Hepatocyte (in vitro differentiated cells): ENCODE measurements around the gene OR13J1. TPM values are rescaled to one million over a fixed set of nuclear protein-coding genes. Genes with fewer than 3 reads are reported as not detected.

Source experiments
- DNase-seq: peaks from one replicate; pipeline ENCODE4 v3.0.0-alpha.2; 2016; ENCODE audit warnings: low spot score
- H2AFZ ChIP-seq: fragments of 200-600 bp; sonication (generic); 2 replicates; pipeline ENCODE4 v1.6.0; 2016; ENCODE audit warnings: antibody characterized with exemption, mild to moderate bottlenecking
- H3K27ac ChIP-seq: fragments of 200-600 bp; sonication (generic); 2 replicates; pipeline ENCODE4 v1.5.1; 2016; ENCODE audit warnings: mild to moderate bottlenecking
- H3K27me3 ChIP-seq: fragments of 200-600 bp; sonication (generic); 2 replicates; pipeline ENCODE4 v1.6.1; 2016
- H3K36me3 ChIP-seq: fragments of 200-600 bp; sonication (generic); replicated peaks from 2 replicates; pipeline ENCODE4 v1.5.1; 2016; ENCODE audit warnings: low read depth; ENCODE audit not compliant: insufficient read depth
- H3K4me1 ChIP-seq: fragments of 200-600 bp; sonication (generic); 2 replicates; pipeline ENCODE4 v1.5.1; 2016; ENCODE audit warnings: mild to moderate bottlenecking, moderate library complexity; ENCODE audit not compliant: insufficient read depth
- H3K4me2 ChIP-seq: fragments of 200-600 bp; sonication (generic); 2 replicates; pipeline ENCODE4 v1.6.0; 2016
- H3K4me3 ChIP-seq: fragments of 200-600 bp; sonication (generic); 2 replicates; pipeline ENCODE4 v1.5.1; 2016; ENCODE audit warnings: mild to moderate bottlenecking
- H3K79me2 ChIP-seq: fragments of 200-600 bp; sonication (generic); 2 replicates; pipeline ENCODE4 v1.6.0; 2017; ENCODE audit warnings: mild to moderate bottlenecking
- H3K9me2 ChIP-seq: fragments of 200-600 bp; sonication (generic); replicated peaks from 2 replicates; pipeline ENCODE4 v1.6.0; 2017; ENCODE audit warnings: mild to moderate bottlenecking; ENCODE audit not compliant: insufficient read depth
- H3K9me3 ChIP-seq: fragments of 200-600 bp; sonication (generic); 2 replicates; pipeline ENCODE4 v1.5.1; 2016; ENCODE audit warnings: low read depth, mild to moderate bottlenecking
- H4K20me1 ChIP-seq: fragments of 200-600 bp; sonication (generic); 2 replicates; pipeline ENCODE4 v1.6.0; 2016; ENCODE audit warnings: mild to moderate bottlenecking; ENCODE audit not compliant: insufficient read depth, poor library complexity, severe bottlenecking
- EZH2 ChIP-seq: fragments of 200-600 bp; sonication (generic); IDR thresholded peaks from 2 replicates; pipeline ENCODE4 v1.6.1; 2016; ENCODE audit warnings: antibody characterized with exemption, mild to moderate bottlenecking, borderline replicate concordance
- EZH2phosphoT487 ChIP-seq: fragments of 200-600 bp; sonication (generic); IDR thresholded peaks from one replicate; pipeline ENCODE4 v1.6.1; 2018; ENCODE audit warnings: antibody characterized with exemption, mild to moderate bottlenecking, low read depth, moderate library complexity; ENCODE audit not compliant: unreplicated experiment, severe bottlenecking
- WGBS: methylation state at CpG from one replicate; pipeline ENCODE4 v1.1.6; 2016; ENCODE audit warnings: low lambda C conversion rate; ENCODE audit errors: missing lambda C conversion rate; 5-methylcytosine and 5-hydroxymethylcytosine counted together
- polyA plus RNA-seq: library from polyadenylated mRNA; unstranded; fragments of >200 nt; fragmentation: Nextera tagmentation; extraction: Ambion mirVana; gene quantifications from 2 replicates; pipeline ENCODE4 v1.2.1, GENCODE V29; 2016
- total RNA-seq: library from RNA; depleted of rRNA; stranded (reverse); fragments of >200 nt; gene quantifications from 2 replicates; pipeline ENCODE4 v1.2.3, GENCODE V29; 2014
- TF ChIP-seq, protein P1 (sequence below): fragments of 200-600 bp; sonication (generic); IDR thresholded peaks from 2 replicates; pipeline ENCODE4 v1.5.1; 2016; ENCODE audit warnings: antibody characterized with exemption, mild to moderate bottlenecking; ENCODE audit not compliant: poor library complexity

Gene OR13J1
- total and polyA plus RNA-seq, 2 experiments from 2014 or later = not detected

DNA sequence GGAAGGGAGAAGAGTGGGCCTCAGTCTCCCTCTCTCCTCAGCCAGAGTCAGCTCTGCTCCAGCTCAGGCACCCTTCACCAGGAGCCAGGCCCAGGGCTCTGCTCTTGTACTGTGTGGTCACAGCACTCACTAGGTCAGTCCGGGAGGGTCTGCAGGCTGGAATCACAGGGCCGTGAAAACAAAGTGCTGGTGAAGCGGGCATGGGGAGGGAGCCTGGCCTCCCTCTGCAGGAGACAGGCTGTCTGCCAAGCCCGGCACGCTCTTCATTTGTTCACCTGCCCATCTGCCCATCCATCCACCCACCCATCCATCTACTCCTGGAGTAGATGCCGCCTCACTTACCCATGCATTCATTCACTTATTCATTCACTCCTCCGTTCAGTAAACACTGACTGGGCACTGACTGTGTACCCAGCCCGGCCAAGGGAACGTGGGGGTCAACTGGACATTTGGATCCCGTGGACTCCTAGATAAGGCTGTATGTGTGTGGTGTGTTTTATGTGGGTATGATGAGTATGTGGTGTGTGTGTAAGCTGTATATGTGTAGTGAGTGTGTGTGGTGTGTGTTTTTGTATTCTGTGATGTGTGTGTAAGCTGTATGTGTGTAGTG lies 42.7 kb upstream of the OR13J1 start:
- Histone ChIP-seq H3K79me2 (no peaks in the 10 kb centered on the region), H4K20me1 (no peaks in the 10 kb centered on the region), H3K4me1 (peaks cover 26% of the 10 kb centered on the region), H3K9me3 (no peaks in the 10 kb centered on the region), H3K4me2 (no peak overlapping the region), H3K9me2 (no peaks in the 10 kb centered on the region), H3K4me3 (no peak overlapping the region), H2AFZ (no peak overlapping the region), H3K27ac (no peak overlapping the region), H3K36me3 (no peaks in the 10 kb centered on the region), H3K27me3 (no peaks in the 10 kb centered on the region)
- TF ChIP-seq, protein P1, sequence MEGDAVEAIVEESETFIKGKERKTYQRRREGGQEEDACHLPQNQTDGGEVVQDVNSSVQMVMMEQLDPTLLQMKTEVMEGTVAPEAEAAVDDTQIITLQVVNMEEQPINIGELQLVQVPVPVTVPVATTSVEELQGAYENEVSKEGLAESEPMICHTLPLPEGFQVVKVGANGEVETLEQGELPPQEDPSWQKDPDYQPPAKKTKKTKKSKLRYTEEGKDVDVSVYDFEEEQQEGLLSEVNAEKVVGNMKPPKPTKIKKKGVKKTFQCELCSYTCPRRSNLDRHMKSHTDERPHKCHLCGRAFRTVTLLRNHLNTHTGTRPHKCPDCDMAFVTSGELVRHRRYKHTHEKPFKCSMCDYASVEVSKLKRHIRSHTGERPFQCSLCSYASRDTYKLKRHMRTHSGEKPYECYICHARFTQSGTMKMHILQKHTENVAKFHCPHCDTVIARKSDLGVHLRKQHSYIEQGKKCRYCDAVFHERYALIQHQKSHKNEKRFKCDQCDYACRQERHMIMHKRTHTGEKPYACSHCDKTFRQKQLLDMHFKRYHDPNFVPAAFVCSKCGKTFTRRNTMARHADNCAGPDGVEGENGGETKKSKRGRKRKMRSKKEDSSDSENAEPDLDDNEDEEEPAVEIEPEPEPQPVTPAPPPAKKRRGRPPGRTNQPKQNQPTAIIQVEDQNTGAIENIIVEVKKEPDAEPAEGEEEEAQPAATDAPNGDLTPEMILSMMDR = no peak
- TF ChIP-seq EZH2 = no peak
- TF ChIP-seq EZH2phosphoT487 = no peak
- WGBS = 87% methylated on average over 10 of the region's 10 CpGs
- no peak for DNase-seq

DNA sequence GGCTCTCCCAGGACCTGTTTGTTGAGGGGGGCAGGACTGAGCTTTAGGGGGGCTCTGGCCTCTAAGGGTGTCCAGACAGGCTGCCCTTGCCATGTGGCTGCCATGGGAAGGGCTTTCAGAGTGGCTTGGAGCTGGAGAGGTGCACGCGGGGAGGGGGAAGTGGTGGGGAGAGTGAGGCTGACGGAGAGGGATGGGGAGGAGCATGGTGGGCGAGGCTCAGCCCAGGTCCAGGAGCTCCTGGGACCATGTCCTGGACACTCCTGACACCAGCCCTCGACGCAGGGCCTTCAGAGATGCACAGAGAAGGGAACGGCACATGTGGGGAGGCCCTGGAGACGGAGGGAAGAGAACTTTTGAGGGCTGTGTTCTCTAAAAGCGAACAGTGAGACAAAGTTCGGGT lies 41.5 kb upstream of the OR13J1 start:
- TF ChIP-seq EZH2phosphoT487 = no peak
- TF ChIP-seq, protein P1 = no peak
- Histone ChIP-seq H3K9me3 (no peaks in the 10 kb centered on the region), H2AFZ (no peak overlapping the region), H3K79me2 (no peaks in the 10 kb centered on the region), H3K4me2 (no peak overlapping the region), H3K27ac (no peak overlapping the region), H3K4me3 (no peak overlapping the region), H4K20me1 (no peaks in the 10 kb centered on the region), H3K27me3 (no peaks in the 10 kb centered on the region), H3K4me1 (peaks cover 38% of the 10 kb centered on the region), H3K36me3 (no peaks in the 10 kb centered on the region), H3K9me2 (no peaks in the 10 kb centered on the region)
- 90% methylated on average over 8 of the region's 10 CpGs for WGBS
- no peak for DNase-seq

DNA sequence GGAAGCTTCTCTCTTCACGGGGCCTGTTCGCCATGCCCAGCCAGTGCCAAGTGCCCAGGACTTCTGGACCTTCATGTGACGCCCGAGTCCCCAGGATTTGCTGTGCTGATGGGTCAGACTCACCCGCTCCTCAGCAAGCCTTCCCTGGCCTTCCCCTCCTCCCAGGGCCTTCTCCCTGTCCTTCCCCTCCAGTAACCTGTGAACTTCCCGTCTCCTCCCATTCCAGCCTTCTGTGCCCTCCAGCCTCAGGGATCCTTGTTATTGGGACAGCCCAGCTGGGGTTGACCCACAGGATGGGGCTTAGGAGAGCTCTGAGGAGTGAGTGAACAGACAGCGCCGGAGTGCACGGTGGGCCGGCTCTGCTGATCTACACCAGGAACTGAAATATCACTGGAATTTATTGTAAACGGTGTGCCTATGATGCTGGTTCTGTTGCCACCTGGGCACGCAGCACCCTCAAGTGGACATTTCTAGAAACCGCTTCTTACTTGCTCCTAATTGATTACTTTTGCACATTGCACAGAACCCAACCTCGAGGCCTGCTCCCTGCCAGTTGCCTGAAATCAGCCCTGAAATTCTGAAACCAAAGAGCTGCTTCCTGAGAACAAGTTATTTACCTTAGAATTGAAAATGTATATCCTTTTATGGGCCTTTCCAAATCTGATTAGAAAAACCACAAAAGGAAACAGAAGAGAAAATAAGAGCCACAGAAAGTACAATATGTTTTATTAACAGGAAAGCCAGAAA lies 40.6 kb upstream of the OR13J1 start:
- no peaks in the 10 kb centered on the region for H3K36me3 ChIP-seq
- H3K9me3 ChIP-seq = no peaks in the 10 kb centered on the region
- no peaks in the 10 kb centered on the region for H3K9me2 ChIP-seq
- H3K79me2 ChIP-seq = no peaks in the 10 kb centered on the region
- no peak overlapping the region for H3K4me2 ChIP-seq
- H3K4me3 ChIP-seq = no peak overlapping the region
- no peaks in the 10 kb centered on the region for H3K27me3 ChIP-seq
- H3K4me1 ChIP-seq = peaks cover 47% of the 10 kb centered on the region
- peak; percentile 44 for DNase-seq
- no peak for TF ChIP-seq EZH2
- TF ChIP-seq, protein P1 = peak; percentile 42
- H4K20me1 ChIP-seq = no peaks in the 10 kb centered on the region
- no peak overlapping the region for H2AFZ ChIP-seq
- WGBS = 78% methylated on average over 14 of the region's 14 CpGs
- no peak overlapping the region for H3K27ac ChIP-seq
